Stimulated activated naive CD8-positive, alpha-beta T cell treated with anti-CD3 and anti-CD28 coated beads, Interleukin-15, Interleukin-2, amounts not matched to agents 100 ng/mL and 50 ng/mL, for 24 hours (primary cell): ENCODE measurements around the gene CHN2.

Experiments
- H3K27ac Mint-ChIP-seq: one replicate; pipeline ENCODE4 v1.8.0; 2021; ENCODE audit warnings: mild to moderate bottlenecking, mixed read lengths
- H3K27me3 Mint-ChIP-seq: one replicate; pipeline ENCODE4 v1.8.0; 2021; ENCODE audit warnings: mixed read lengths
- H3K36me3 Mint-ChIP-seq: one replicate; pipeline ENCODE4 v1.8.0; 2021; ENCODE audit warnings: low read depth, mixed read lengths
- H3K4me1 Mint-ChIP-seq: one replicate; pipeline ENCODE4 v1.8.0; 2021; ENCODE audit warnings: low read depth, mixed read lengths
- H3K4me3 Mint-ChIP-seq: one replicate; pipeline ENCODE4 v1.8.0; 2021; ENCODE audit warnings: mild to moderate bottlenecking, mixed read lengths
- H3K9me3 Mint-ChIP-seq: one replicate; pipeline ENCODE4 v1.8.0; 2021; ENCODE audit warnings: mixed read lengths

The CHN2 gene

GRCh38 chr7:29363636-29364425 lies 169.3 kb downstream of the CHN2 start:
- Mint-ChIP-seq H3K27ac (no peak overlapping the region), H3K9me3 (no peaks in the 10 kb centered on the region), H3K36me3 (no peaks in the 10 kb centered on the region), H3K27me3 (no peaks in the 10 kb centered on the region), H3K4me1 (no peaks in the 10 kb centered on the region), H3K4me3 (no peak overlapping the region)

GRCh38 chr7:29364661-29365060 lies 170.1 kb downstream of the CHN2 start:
- H3K36me3 Mint-ChIP-seq = no peaks in the 10 kb centered on the region
- no peak overlapping the region for H3K27ac Mint-ChIP-seq
- no peaks in the 10 kb centered on the region for H3K4me1 Mint-ChIP-seq
- no peaks in the 10 kb centered on the region for H3K27me3 Mint-ChIP-seq
- no peaks in the 10 kb centered on the region for H3K9me3 Mint-ChIP-seq
- H3K4me3 Mint-ChIP-seq = no peak overlapping the region

- Mint-ChIP-seq H3K27me3 (no peaks in the 10 kb centered on the region), H3K4me1 (no peaks in the 10 kb centered on the region), H3K36me3 (no peaks in the 10 kb centered on the region), H3K4me3 (no peak overlapping the region), H3K9me3 (no peaks in the 10 kb centered on the region), H3K27ac (no peak overlapping the region)
These were observed 170.8 kb downstream of the CHN2 start for GRCh38 chr7:29365423-29365822.

DNA sequence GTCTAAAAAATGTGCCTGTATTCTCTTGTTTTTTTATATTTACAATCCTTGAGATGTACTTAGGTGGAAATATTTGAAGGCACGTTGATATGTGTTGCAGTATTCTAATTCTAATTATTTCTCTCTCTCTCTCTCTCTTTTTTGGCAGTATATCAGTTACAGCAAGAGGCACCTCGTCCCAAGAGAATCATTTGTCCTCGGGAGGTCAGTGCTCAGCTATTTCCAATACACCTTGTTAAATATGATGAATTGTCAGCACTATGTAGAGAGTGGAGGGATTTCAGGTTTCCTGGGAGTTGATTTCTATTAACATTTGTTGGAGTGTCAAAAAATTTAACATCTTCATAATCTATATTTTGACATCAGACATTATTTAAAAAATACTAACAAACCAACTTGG lies 173.2 kb downstream of the CHN2 start:
- H3K27ac Mint-ChIP-seq = no peak overlapping the region
- H3K9me3 Mint-ChIP-seq = no peaks in the 10 kb centered on the region
- H3K36me3 Mint-ChIP-seq = no peaks in the 10 kb centered on the region
- H3K4me1 Mint-ChIP-seq = no peaks in the 10 kb centered on the region
- no peaks in the 10 kb centered on the region for H3K27me3 Mint-ChIP-seq
- H3K4me3 Mint-ChIP-seq = no peak overlapping the region

DNA sequence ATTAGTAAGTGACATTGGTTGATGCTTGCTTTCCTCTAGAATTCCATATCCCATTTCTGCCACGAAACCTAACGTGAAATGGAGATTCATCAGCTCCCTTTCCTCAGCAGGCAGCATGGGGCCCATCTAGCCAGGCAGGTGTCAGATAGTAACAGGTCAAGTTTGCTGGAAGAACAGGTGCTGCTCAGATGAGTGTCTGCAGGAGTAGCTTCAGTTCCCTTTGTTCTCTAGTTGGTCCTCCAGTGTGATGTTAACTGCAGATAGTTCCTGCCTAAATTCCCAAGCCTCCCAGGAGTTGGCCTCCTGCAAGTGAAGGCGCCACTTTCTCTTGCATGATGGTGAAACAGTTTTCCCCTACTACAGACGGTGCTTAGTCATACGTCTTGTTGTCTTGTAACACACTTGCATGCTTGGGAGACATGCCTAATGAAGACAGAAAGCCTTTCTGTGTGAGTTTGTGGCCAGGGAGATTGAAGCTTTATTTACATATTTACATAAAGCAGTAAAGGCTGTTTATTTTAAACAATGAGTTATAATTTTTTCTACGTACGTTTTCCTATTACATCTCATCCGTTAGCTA lies 175.4 kb downstream of the CHN2 start:
- Mint-ChIP-seq H3K36me3 (no peaks in the 10 kb centered on the region), H3K4me1 (no peaks in the 10 kb centered on the region), H3K9me3 (no peaks in the 10 kb centered on the region), H3K27ac (no peak overlapping the region), H3K27me3 (no peaks in the 10 kb centered on the region), H3K4me3 (no peak overlapping the region)

DNA sequence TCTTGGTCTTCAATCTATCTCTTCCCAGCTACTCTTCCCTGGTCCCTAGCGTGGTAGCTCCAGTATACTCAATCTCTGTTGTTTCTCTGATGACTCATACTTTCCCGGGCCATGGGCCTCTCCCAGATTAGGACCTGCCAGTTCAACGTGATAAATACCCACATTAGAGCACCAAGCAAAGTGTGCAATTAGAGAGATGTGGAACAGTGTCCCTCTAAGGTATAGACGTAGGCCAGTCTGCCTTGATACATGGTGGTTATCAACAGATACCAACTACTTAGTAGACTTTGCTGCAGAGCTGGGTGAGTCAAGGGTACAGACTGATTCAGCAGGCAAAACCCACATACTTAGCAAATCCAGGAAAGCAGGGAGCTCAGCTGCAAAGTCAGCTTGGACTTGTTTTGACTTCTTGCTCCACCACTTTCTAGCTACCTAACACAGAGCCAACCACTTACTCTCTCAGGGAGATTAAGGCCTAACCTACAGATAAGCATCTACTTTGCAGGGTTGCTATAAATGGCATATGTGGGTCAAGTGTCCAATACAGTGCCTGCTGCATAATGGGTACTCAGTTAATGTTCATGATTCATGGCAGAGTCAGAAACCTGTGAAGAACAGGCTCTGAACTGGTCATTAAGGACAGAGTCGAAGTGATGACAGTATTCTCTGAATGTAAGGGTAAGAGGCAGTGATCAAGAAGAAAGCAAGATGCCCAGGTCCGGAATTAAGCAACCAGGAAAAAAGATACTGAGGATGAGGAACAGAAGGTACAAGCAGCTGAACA lies 176.1 kb downstream of the CHN2 start:
- H3K4me3 Mint-ChIP-seq = no peak overlapping the region
- no peaks in the 10 kb centered on the region for H3K36me3 Mint-ChIP-seq
- no peaks in the 10 kb centered on the region for H3K27me3 Mint-ChIP-seq
- no peaks in the 10 kb centered on the region for H3K9me3 Mint-ChIP-seq
- no peak overlapping the region for H3K27ac Mint-ChIP-seq
- no peaks in the 10 kb centered on the region for H3K4me1 Mint-ChIP-seq

- H3K9me3 Mint-ChIP-seq = no peaks in the 10 kb centered on the region
These were observed 176.9 kb downstream of the CHN2 start for GRCh38 chr7:29371472-29371871.

GRCh38 chr7:29372351-29373090 lies 177.9 kb downstream of the CHN2 start:
- H3K9me3 Mint-ChIP-seq = no peaks in the 10 kb centered on the region
- H3K36me3 Mint-ChIP-seq = no peaks in the 10 kb centered on the region
- no peaks in the 10 kb centered on the region for H3K27me3 Mint-ChIP-seq
- H3K4me3 Mint-ChIP-seq = no peak overlapping the region
- no peak overlapping the region for H3K27ac Mint-ChIP-seq
- H3K4me1 Mint-ChIP-seq = no peaks in the 10 kb centered on the region

More at GRCh38 chr7:29371472-29371871, 176.9 kb downstream of the CHN2 start:
- H3K27ac Mint-ChIP-seq = no peak overlapping the region
- H3K4me3 Mint-ChIP-seq = no peak overlapping the region
- H3K4me1 Mint-ChIP-seq = no peaks in the 10 kb centered on the region
- no peaks in the 10 kb centered on the region for H3K27me3 Mint-ChIP-seq
- H3K36me3 Mint-ChIP-seq = no peaks in the 10 kb centered on the region

GRCh38 chr7:29375641-29376562 lies 181.3 kb downstream of the CHN2 start:
- H3K4me3 Mint-ChIP-seq = no peak overlapping the region
- H3K27ac Mint-ChIP-seq = no peak overlapping the region

DNA sequence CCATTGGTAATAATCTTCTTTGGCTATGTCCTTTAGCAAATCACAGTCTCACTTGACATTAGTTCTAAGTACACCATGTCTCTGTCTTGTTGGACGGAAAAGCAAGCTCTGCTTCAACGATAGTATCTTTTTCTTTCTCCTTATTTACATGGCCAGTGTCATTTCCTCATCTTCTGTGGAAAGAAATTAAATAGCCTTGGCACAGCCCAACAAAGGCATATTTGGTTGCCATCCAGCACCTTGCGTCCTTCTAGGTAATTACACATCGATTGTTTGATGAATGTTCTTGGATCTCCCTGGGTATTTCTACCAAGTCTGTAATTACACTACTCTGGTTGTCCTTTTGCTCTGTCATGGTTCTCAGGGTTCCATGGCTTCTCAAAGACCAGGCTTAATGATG lies 183.1 kb downstream of the CHN2 start:
- Mint-ChIP-seq H3K9me3 (no peaks in the 10 kb centered on the region), H3K27ac (no peak overlapping the region)

More at GRCh38 chr7:29375641-29376562, 181.3 kb downstream of the CHN2 start:
- Mint-ChIP-seq H3K9me3 (no peaks in the 10 kb centered on the region), H3K4me1 (no peaks in the 10 kb centered on the region), H3K27me3 (no peaks in the 10 kb centered on the region), H3K36me3 (no peaks in the 10 kb centered on the region)

DNA sequence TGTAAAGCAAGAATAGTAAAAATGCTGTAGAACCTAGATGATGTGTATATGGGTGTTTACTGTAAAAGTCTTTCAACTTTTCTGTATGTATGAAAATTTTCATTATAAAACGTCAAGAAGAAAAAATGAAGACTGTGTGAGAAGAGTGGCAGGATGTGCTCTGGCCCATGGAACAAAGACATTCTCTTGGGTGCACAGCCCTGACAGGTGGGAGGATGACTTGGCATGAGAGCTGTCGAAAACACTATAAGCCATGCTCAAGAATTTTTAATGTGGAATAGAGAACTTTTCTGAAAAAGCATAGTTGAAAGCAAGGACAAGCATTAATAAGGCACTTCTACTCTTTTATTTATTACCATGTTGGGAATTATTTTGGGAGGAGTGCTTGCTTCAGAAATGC lies 185.0 kb downstream of the CHN2 start:
- Mint-ChIP-seq H3K9me3 (no peaks in the 10 kb centered on the region), H3K27me3 (no peaks in the 10 kb centered on the region), H3K4me3 (no peak overlapping the region), H3K27ac (no peak overlapping the region), H3K4me1 (no peaks in the 10 kb centered on the region), H3K36me3 (no peaks in the 10 kb centered on the region)

More for the DNA sequence above, 183.1 kb downstream of the CHN2 start:
- Mint-ChIP-seq H3K27me3 (no peaks in the 10 kb centered on the region), H3K36me3 (no peaks in the 10 kb centered on the region), H3K4me1 (no peaks in the 10 kb centered on the region), H3K4me3 (no peak overlapping the region)

GRCh38 chr7:29381206-29382094 lies 186.9 kb downstream of the CHN2 start:
- no peaks in the 10 kb centered on the region for H3K9me3 Mint-ChIP-seq
- H3K36me3 Mint-ChIP-seq = no peaks in the 10 kb centered on the region

GRCh38 chr7:29384277-29384676 lies 189.7 kb downstream of the CHN2 start:
- Mint-ChIP-seq H3K4me1 (no peaks in the 10 kb centered on the region), H3K27me3 (no peaks in the 10 kb centered on the region), H3K9me3 (no peaks in the 10 kb centered on the region), H3K27ac (no peak overlapping the region), H3K36me3 (no peaks in the 10 kb centered on the region), H3K4me3 (no peak overlapping the region)

More at GRCh38 chr7:29381206-29382094, 186.9 kb downstream of the CHN2 start:
- Mint-ChIP-seq H3K4me3 (no peak overlapping the region), H3K27ac (no peak overlapping the region), H3K4me1 (no peaks in the 10 kb centered on the region), H3K27me3 (no peaks in the 10 kb centered on the region)
